K562 (cell line): Measurements from ENCODE around the gene NDUFAF5. TPM values are rescaled to one million over a fixed set of nuclear protein-coding genes. Genes with fewer than 3 reads are reported as not detected.

Experiments
- CTBP1 ChIP-seq: fragments of 450-650 bp; IDR thresholded peaks from 2 replicates; pipeline ENCODE4 v1.6.1; 2016; ENCODE audit warnings: borderline replicate concordance
- CXXC5 ChIP-seq: fragments of 250-450 bp; sonication (Bioruptor Pico); IDR thresholded peaks from 2 replicates; pipeline ENCODE4 v1.8.0; 2022; ENCODE audit warnings: inconsistent platforms, mild to moderate bottlenecking, moderate library complexity
- HMG20B ChIP-seq: fragments of 250-450 bp; sonication (Bioruptor Pico); IDR thresholded peaks from 2 replicates; pipeline ENCODE4 v1.5.0; 2021; ENCODE audit warnings: mild to moderate bottlenecking
- MTA3 ChIP-seq: fragments of 450-650 bp; formaldehyde crosslinking; IDR thresholded peaks from 2 replicates; pipeline ENCODE4 v1.6.1; 2017; ENCODE audit warnings: mild to moderate bottlenecking, borderline replicate concordance
- PHB ChIP-seq: fragments of 250-450 bp; sonication (Bioruptor Pico); IDR thresholded peaks from 2 replicates; pipeline ENCODE4 v1.5.0; 2021
- TRIM28 ChIP-seq: fragments of 450-650 bp; IDR thresholded peaks from 2 replicates; pipeline ENCODE4 v1.6.1; 2017
- ZNF384 ChIP-seq: IDR thresholded peaks from 2 replicates; pipeline ENCODE4 v1.6.1; 2012; ENCODE audit warnings: low read depth, low read length, improper control_type of control experiment
- ZNF507 ChIP-seq: conservative IDR thresholded peaks from 2 replicates; pipeline ENCODE4 v1.6.1; 2017; ENCODE audit warnings: missing genetic modification characterization, missing compliant biosample characterization
- polyA plus RNA-seq, 8 experiments: library from polyadenylated mRNA; depleted of rRNA in 4 of 8; stranded (reverse) in 5 of 8; unstranded in 3 of 8; fragments of >200 nt; fragmentation: Nextera tagmentation in 2 of 8; fragmentation: Illumina TruSeq in 1 of 8; extraction: Ambion mirVana in 2 of 8; extraction: Trizol in 1 of 8; gene quantifications; 2 replicates each; pipeline versions ENCODE4 v1.2.1 to v1.2.3, GENCODE V29; 2011 to 2014; ENCODE audit warnings: inconsistent platforms in 1 of 8, missing spikeins in 1 of 8
- total RNA-seq, 7 experiments: library from RNA; depleted of rRNA in 6 of 7; stranded (reverse); fragments of >200 nt in 6 of 7; fragmentation: Illumina TruSeq in 2 of 7; extraction: Trizol in 2 of 7; gene quantifications; 2 replicates each; pipeline versions ENCODE4 v1.2.1 to v1.2.3, GENCODE V29; 2011 to 2021; ENCODE audit warnings: low replicate concordance in 1 of 7
- TF ChIP-seq, protein P1 (sequence below), 2 experiments: fragments of 450-650 bp; IDR thresholded peaks; 2 replicates each; pipeline ENCODE4 v1.6.1; 2016; ENCODE audit warnings: mild to moderate bottlenecking in 2 of 2, borderline replicate concordance in 1 of 2, low read depth in 1 of 2, moderate library complexity in 1 of 2
- TF ChIP-seq, protein P2 (sequence below): sonication (generic); formaldehyde crosslinking; IDR thresholded peaks from 2 replicates; pipeline ENCODE4 v1.8.0; 2022; ENCODE audit warnings: mild to moderate bottlenecking, missing genetic modification reagents
- TF ChIP-seq, protein P3 (sequence below): sonication (generic); formaldehyde crosslinking; IDR thresholded peaks from 2 replicates; pipeline ENCODE4 v1.8.0; 2022; ENCODE audit warnings: mild to moderate bottlenecking, missing genetic modification reagents, borderline replicate concordance
- TF ChIP-seq, protein P4 (sequence below): fragments of 450-650 bp; IDR thresholded peaks from one replicate; pipeline ENCODE4 v1.6.1; 2018; ENCODE audit warnings: mild to moderate bottlenecking, moderate library complexity; ENCODE audit not compliant: partially characterized antibody

NDUFAF5 gene
- total and polyA plus RNA-seq, 9 of the 15 experiments (the other 6 are each of a cell fraction or from before 2014, with no cell fraction given), result 17.2 to 33.1 (median 27.3) TPM

DNA sequence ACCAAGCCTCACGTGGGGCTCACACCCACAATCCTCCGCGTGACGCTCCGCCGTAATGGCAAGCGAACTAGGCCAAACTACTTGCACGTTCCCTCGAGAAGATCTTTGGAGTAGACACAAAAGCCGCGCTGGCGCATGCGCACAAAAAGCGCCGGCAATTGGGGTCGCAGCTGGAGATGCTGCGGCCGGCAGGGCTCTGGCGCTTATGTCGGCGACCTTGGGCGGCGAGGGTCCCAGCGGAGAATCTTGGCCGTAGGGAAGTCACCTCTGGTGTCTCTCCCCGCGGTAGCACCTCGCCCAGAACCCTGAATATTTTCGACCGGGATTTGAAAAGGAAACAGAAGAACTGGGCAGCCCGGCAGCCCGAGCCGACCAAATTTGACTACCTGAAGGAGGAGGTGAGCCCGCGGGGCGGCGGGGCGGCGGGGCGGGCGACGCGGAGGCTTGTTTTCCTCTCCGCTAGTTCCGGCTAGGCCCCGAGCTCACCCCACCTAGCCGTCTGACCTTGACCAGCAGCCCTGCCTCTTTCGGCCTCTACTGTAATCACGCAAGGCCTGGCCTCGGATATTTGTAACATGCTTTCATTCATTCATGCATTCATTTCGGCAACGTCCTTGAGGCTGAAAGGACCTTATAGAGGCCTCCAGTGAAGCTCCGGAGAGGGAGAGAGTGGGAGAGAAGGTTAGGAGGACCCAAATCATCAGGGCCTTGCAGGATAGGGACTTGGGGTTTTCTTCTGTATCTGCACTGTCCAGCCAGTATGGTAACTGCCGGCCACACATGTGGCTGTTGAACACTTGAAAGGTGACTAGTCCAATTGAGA is at the start of gene NDUFAF5, which contains the start of gene ESF1 (continued):
- TF ChIP-seq, protein P1, sequence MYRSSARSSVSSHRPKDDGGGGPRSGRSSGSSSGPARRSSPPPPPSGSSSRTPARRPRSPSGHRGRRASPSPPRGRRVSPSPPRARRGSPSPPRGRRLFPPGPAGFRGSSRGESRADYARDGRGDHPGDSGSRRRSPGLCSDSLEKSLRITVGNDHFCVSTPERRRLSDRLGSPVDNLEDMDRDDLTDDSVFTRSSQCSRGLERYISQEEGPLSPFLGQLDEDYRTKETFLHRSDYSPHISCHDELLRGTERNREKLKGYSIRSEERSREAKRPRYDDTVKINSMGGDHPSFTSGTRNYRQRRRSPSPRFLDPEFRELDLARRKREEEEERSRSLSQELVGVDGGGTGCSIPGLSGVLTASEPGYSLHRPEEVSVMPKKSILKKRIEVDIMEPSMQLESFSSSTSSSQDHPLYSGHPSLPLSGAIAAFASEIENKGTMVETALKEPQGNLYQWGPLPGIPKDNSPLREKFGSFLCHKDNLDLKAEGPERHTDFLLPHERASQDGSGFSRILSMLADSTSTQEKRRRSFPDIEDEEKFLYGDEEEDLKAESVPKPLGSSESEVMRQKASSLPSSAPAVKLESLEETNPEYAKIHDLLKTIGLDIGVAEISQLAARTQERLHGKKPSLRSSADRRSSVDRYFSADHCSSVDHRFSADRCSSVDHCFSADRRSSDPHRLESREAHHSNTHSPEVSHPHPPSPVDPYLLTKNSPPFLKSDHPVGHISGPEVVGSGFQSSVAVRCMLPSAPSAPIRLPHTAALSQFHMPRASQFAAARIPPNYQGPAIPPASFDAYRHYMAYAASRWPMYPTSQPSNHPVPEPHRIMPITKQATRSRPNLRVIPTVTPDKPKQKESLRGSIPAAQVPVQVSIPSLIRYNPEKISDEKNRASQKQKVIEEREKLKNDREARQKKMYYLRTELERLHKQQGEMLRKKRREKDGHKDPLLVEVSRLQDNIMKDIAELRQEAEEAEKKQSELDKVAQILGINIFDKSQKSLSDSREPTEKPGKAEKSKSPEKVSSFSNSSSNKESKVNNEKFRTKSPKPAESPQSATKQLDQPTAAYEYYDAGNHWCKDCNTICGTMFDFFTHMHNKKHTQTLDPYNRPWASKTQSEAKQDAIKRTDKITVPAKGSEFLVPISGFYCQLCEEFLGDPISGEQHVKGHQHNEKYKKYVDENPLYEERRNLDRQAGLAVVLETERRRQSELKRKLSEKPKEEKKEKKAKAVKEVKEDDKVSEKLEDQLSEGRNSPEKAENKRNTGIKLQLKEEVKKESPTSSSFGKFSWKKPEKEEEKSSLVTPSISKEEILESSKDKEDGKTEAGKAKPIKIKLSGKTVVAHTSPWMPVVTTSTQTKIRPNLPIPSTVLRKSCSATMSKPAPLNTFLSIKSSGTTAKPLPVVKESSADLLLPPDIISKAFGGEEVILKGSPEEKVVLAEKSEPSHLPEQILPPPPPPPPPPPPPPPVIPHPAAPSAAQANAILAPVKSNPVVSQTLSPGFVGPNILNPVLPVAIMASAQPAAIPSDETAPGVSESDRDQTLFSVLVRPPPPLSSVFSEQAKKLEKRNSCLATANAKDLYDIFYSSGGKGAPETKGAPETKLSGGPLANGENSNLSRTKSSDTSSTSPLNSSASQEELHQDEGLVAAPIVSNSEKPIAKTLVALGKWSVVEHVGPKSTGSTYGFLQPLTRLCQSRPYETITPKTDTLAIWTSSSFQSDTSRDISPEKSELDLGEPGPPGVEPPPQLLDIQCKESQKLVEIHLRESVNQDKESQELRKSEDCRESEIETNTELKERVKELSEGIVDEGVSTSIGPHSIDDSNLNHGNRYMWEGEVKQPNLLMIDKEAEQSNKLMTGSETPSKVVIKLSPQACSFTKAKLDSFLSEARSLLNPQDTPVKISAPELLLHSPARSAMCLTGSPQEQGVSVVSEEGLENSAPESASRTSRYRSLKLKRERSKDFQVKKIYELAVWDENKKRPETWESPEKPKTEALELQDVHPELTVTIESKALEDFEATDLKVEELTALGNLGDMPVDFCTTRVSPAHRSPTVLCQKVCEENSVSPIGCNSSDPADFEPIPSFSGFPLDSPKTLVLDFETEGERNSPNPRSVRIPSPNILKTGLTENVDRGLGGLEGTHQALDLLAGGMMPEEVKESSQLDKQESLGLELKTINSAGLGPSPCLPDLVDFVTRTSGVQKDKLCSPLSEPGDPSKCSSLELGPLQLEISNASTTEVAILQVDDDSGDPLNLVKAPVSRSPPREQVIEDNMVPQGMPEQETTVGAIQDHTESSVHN (IDR thresholded peaks at IDR 0.05; ENCODE audit: borderline replicate concordance in 1 of 2, low read depth in 1 of 2), result no peak
- TF ChIP-seq ZNF507, result no peak
- TF ChIP-seq, protein P2, sequence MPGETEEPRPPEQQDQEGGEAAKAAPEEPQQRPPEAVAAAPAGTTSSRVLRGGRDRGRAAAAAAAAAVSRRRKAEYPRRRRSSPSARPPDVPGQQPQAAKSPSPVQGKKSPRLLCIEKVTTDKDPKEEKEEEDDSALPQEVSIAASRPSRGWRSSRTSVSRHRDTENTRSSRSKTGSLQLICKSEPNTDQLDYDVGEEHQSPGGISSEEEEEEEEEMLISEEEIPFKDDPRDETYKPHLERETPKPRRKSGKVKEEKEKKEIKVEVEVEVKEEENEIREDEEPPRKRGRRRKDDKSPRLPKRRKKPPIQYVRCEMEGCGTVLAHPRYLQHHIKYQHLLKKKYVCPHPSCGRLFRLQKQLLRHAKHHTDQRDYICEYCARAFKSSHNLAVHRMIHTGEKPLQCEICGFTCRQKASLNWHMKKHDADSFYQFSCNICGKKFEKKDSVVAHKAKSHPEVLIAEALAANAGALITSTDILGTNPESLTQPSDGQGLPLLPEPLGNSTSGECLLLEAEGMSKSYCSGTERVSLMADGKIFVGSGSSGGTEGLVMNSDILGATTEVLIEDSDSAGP, result no peak
- no peak for TF ChIP-seq PHB (CRISPR knock-in tag)
- no peak for TF ChIP-seq CTBP1
- TF ChIP-seq TRIM28, result no peak
- TF ChIP-seq, protein P3, sequence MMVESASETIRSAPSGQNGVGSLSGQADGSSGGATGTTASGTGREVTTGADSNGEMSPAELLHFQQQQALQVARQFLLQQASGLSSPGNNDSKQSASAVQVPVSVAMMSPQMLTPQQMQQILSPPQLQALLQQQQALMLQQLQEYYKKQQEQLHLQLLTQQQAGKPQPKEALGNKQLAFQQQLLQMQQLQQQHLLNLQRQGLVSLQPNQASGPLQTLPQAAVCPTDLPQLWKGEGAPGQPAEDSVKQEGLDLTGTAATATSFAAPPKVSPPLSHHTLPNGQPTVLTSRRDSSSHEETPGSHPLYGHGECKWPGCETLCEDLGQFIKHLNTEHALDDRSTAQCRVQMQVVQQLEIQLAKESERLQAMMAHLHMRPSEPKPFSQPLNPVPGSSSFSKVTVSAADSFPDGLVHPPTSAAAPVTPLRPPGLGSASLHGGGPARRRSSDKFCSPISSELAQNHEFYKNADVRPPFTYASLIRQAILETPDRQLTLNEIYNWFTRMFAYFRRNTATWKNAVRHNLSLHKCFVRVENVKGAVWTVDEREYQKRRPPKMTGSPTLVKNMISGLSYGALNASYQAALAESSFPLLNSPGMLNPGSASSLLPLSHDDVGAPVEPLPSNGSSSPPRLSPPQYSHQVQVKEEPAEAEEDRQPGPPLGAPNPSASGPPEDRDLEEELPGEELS (CRISPR knock-in tag), result no peak
- TF ChIP-seq HMG20B (CRISPR knock-in tag), result no peak
- TF ChIP-seq MTA3, result peak; percentile 98
- TF ChIP-seq, protein P4, sequence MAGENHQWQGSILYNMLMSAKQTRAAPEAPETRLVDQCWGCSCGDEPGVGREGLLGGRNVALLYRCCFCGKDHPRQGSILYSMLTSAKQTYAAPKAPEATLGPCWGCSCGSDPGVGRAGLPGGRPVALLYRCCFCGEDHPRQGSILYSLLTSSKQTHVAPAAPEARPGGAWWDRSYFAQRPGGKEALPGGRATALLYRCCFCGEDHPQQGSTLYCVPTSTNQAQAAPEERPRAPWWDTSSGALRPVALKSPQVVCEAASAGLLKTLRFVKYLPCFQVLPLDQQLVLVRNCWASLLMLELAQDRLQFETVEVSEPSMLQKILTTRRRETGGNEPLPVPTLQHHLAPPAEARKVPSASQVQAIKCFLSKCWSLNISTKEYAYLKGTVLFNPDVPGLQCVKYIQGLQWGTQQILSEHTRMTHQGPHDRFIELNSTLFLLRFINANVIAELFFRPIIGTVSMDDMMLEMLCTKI, result no peak
- peak; percentile 78 for TF ChIP-seq CXXC5 (CRISPR knock-in tag)
- TF ChIP-seq ZNF384, result no peak
